Panc1 (cell line): ENCODE data around the gene NIPAL3.

Experiments used
- CTCF ChIP-seq: fragments of 450-650 bp; IDR thresholded peaks from 2 replicates; pipeline ENCODE4 v1.5.1; 2017; ENCODE audit warnings: mild to moderate bottlenecking
- POLR2AphosphoS5 ChIP-seq: IDR thresholded peaks from 2 replicates; pipeline ENCODE4 v1.6.1; 2012; ENCODE audit warnings: mild to moderate bottlenecking, low read depth, low read length, moderate library complexity
- TF ChIP-seq, protein P1 (sequence below), 2 experiments: IDR thresholded peaks; 2 replicates each; pipeline ENCODE4 v1.6.1; 2011 to 2012; ENCODE audit warnings: low read depth in 2 of 2, control low read depth in 1 of 2, low read length in 1 of 2, mild to moderate bottlenecking in 1 of 2, moderate library complexity in 1 of 2; ENCODE audit not compliant: insufficient read depth in 1 of 2

- TF ChIP-seq CTCF (no peak), POLR2AphosphoS5 (no peak)
- TF ChIP-seq, protein P1, sequence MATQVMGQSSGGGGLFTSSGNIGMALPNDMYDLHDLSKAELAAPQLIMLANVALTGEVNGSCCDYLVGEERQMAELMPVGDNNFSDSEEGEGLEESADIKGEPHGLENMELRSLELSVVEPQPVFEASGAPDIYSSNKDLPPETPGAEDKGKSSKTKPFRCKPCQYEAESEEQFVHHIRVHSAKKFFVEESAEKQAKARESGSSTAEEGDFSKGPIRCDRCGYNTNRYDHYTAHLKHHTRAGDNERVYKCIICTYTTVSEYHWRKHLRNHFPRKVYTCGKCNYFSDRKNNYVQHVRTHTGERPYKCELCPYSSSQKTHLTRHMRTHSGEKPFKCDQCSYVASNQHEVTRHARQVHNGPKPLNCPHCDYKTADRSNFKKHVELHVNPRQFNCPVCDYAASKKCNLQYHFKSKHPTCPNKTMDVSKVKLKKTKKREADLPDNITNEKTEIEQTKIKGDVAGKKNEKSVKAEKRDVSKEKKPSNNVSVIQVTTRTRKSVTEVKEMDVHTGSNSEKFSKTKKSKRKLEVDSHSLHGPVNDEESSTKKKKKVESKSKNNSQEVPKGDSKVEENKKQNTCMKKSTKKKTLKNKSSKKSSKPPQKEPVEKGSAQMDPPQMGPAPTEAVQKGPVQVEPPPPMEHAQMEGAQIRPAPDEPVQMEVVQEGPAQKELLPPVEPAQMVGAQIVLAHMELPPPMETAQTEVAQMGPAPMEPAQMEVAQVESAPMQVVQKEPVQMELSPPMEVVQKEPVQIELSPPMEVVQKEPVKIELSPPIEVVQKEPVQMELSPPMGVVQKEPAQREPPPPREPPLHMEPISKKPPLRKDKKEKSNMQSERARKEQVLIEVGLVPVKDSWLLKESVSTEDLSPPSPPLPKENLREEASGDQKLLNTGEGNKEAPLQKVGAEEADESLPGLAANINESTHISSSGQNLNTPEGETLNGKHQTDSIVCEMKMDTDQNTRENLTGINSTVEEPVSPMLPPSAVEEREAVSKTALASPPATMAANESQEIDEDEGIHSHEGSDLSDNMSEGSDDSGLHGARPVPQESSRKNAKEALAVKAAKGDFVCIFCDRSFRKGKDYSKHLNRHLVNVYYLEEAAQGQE (IDR thresholded peaks at IDR 0.05; ENCODE audit: insufficient read depth in 1 of 2, low read depth in 2 of 2, low read length in 1 of 2) = no peak
Observed at GRCh38 chr1:24508911-24509310, 93.3 kb downstream of the NIPAL3 start.
